H9 (cell line): ENCODE measurements around the gene FCHSD2. TPM values are rescaled to one million over a fixed set of nuclear protein-coding genes. Genes with fewer than 3 reads are reported as not detected.

Experiments
- DNase-seq: peaks from one replicate; pipeline ENCODE4 v3.0.0-alpha.2; 2017
- H2AFZ ChIP-seq: one replicate; pipeline ENCODE4 v1.6.1; 2013; ENCODE audit warnings: mild to moderate bottlenecking, low read length, control low read depth, moderate library complexity
- H2AK5ac ChIP-seq: 2 replicates; pipeline ENCODE4 v1.6.1; 2013; ENCODE audit warnings: low read length, control low read depth, mixed read lengths; ENCODE audit not compliant: insufficient read length
- H2BK120ac ChIP-seq: one replicate; pipeline ENCODE4 v1.6.1; 2013; ENCODE audit warnings: low read depth, mild to moderate bottlenecking, low read length, control low read depth, inconsistent platforms; ENCODE audit not compliant: poor library complexity, severe bottlenecking
- H2BK12ac ChIP-seq: 2 replicates; pipeline ENCODE4 v1.6.1; 2013; ENCODE audit warnings: low read length, control low read depth, mixed read lengths, low read depth; ENCODE audit not compliant: insufficient read length
- H2BK15ac ChIP-seq: 2 replicates; pipeline ENCODE4 v1.6.1; 2013; ENCODE audit warnings: low read depth, low read length, control low read depth
- H2BK20ac ChIP-seq: one replicate; pipeline ENCODE4 v1.6.1; 2013; ENCODE audit warnings: low read depth, mild to moderate bottlenecking, low read length, control low read depth, inconsistent platforms; ENCODE audit not compliant: poor library complexity, severe bottlenecking
- H2BK5ac ChIP-seq: 2 replicates; pipeline ENCODE4 v1.6.1; 2013; ENCODE audit warnings: low read length, control low read depth, mixed read lengths; ENCODE audit not compliant: insufficient read length
- H3K14ac ChIP-seq: 2 replicates; pipeline ENCODE4 v1.6.1; 2013; ENCODE audit warnings: low read length, control low read depth; ENCODE audit not compliant: insufficient read depth
- H3K18ac ChIP-seq: 2 replicates; pipeline ENCODE4 v1.6.1; 2013; ENCODE audit warnings: low read depth, mild to moderate bottlenecking, mixed read lengths, low read length, control low read depth; ENCODE audit not compliant: insufficient read length
- H3K23ac ChIP-seq: 2 replicates; pipeline ENCODE4 v1.6.1; 2013; ENCODE audit warnings: low read length, control low read depth, mixed read lengths, low read depth; ENCODE audit not compliant: insufficient read length
- H3K23me2 ChIP-seq: 2 replicates; pipeline ENCODE4 v1.6.1; 2013; ENCODE audit warnings: low read depth, mild to moderate bottlenecking, mixed read lengths, low read length, control low read depth; ENCODE audit not compliant: insufficient read length, poor library complexity, severe bottlenecking
- H3K27ac ChIP-seq: 2 replicates; pipeline ENCODE4 v1.5.1; 2013; ENCODE audit warnings: low read length, control low read depth, mixed read lengths, low read depth; ENCODE audit not compliant: insufficient read length
- H3K27me3 ChIP-seq: 2 replicates; pipeline ENCODE4 v1.6.1; 2013; ENCODE audit warnings: low read length, control low read depth, inconsistent platforms; ENCODE audit not compliant: insufficient read depth
- H3K4ac ChIP-seq: 2 replicates; pipeline ENCODE4 v1.6.1; 2013; ENCODE audit warnings: low read depth, mild to moderate bottlenecking, control low read depth, inconsistent platforms, low read length, moderate library complexity
- H3K4me1 ChIP-seq: 2 replicates; pipeline ENCODE4 v1.6.1; 2013; ENCODE audit warnings: low read length, control low read depth, inconsistent platforms; ENCODE audit not compliant: insufficient read depth
- H3K4me2 ChIP-seq: 2 replicates; pipeline ENCODE4 v1.6.1; 2013; ENCODE audit warnings: low read length, control low read depth, mixed read lengths; ENCODE audit not compliant: insufficient read length, insufficient read depth
- H3K56ac ChIP-seq: 2 replicates; pipeline ENCODE4 v1.6.1; 2013; ENCODE audit warnings: low read depth, mild to moderate bottlenecking, mixed read lengths, low read length, control low read depth; ENCODE audit not compliant: insufficient read length
- H3K79me1 ChIP-seq: 2 replicates; pipeline ENCODE4 v1.6.1; 2013; ENCODE audit warnings: low read depth, mild to moderate bottlenecking, moderate library complexity, low read length, control low read depth, inconsistent platforms; ENCODE audit not compliant: insufficient read depth, poor library complexity, severe bottlenecking
- H3K79me2 ChIP-seq: 2 replicates; pipeline ENCODE4 v1.6.1; 2013; ENCODE audit warnings: low read length, control low read depth, inconsistent platforms; ENCODE audit not compliant: insufficient read depth
- H3K9ac ChIP-seq: 2 replicates; pipeline ENCODE4 v1.6.1; 2013; ENCODE audit warnings: low read length, control low read depth, mixed read lengths; ENCODE audit not compliant: insufficient read length; ENCODE audit errors: extremely low read depth
- H3K9me3 ChIP-seq: one replicate; pipeline ENCODE4 v1.6.1; 2013; ENCODE audit warnings: low read depth, low read length, inconsistent platforms; ENCODE audit not compliant: control insufficient read depth
- H3T11ph ChIP-seq: one replicate; pipeline ENCODE4 v1.6.1; 2013; ENCODE audit warnings: mild to moderate bottlenecking, low read length, control low read depth, inconsistent platforms
- H4K20me1 ChIP-seq: one replicate; pipeline ENCODE4 v1.6.1; 2013; ENCODE audit not compliant: control insufficient read depth, insufficient read length, insufficient read depth
- H4K5ac ChIP-seq: 2 replicates; pipeline ENCODE4 v1.6.1; 2013; ENCODE audit warnings: low read depth, mild to moderate bottlenecking, mixed read lengths, low read length, control low read depth; ENCODE audit not compliant: insufficient read length
- H4K8ac ChIP-seq: replicated peaks from 2 replicates; pipeline ENCODE4 v1.6.1; 2013; ENCODE audit warnings: low read length, control low read depth, mixed read lengths, low read depth; ENCODE audit not compliant: insufficient read length
- H4K91ac ChIP-seq: 2 replicates; pipeline ENCODE4 v1.6.1; 2013; ENCODE audit warnings: low read depth, mild to moderate bottlenecking, moderate library complexity, mixed read lengths, low read length, control low read depth; ENCODE audit not compliant: insufficient read length
- H3K27ac Mint-ChIP-seq, 3 experiments: 2 replicates in 2 of 3; 3 replicates in 1 of 3; pipeline ENCODE4 v1.8.0; 2020 to 2021; ENCODE audit warnings: mixed read lengths in 3 of 3, mild to moderate bottlenecking in 1 of 3, moderate library complexity in 1 of 3
- H3K27me3 Mint-ChIP-seq: 2 replicates; pipeline ENCODE4 v1.8.0; 2021; ENCODE audit warnings: low read depth, mild to moderate bottlenecking, moderate library complexity, mixed read lengths
- H3K36me3 Mint-ChIP-seq, 3 experiments: 2 replicates in 2 of 3; 3 replicates in 1 of 3; pipeline ENCODE4 v1.8.0; 2020 to 2021; ENCODE audit warnings: low read depth in 3 of 3, mixed read lengths in 3 of 3; ENCODE audit not compliant: insufficient read depth in 1 of 3
- H3K4me1 Mint-ChIP-seq, 2 experiments: 2 replicates each; pipeline ENCODE4 v1.8.0; 2020; ENCODE audit warnings: mixed read lengths in 2 of 2
- H3K4me3 Mint-ChIP-seq, 2 experiments: 2 replicates in 1 of 2; 3 replicates in 1 of 2; pipeline ENCODE4 v1.8.0; 2020 to 2021; ENCODE audit warnings: mild to moderate bottlenecking in 2 of 2, mixed read lengths in 2 of 2, moderate library complexity in 1 of 2
- H3K9me3 Mint-ChIP-seq, 2 experiments: 2 replicates in 1 of 2; 3 replicates in 1 of 2; pipeline ENCODE4 v1.8.0; 2020; ENCODE audit warnings: mild to moderate bottlenecking in 2 of 2, mixed read lengths in 2 of 2, moderate library complexity in 1 of 2
- CTCF ChIP-seq: fragments of 200-600 bp; sonication (generic); conservative IDR thresholded peaks from 3 replicates; pipeline ENCODE4 v1.8.0; 2021; ENCODE audit warnings: antibody characterized with exemption, mild to moderate bottlenecking
- WGBS: extraction: QIAGEN DNeasy Blood & Tissue Kit; methylation state at CpG from one replicate; pipeline ENCODE4 v1.1.7; 2013; ENCODE audit warnings: missing lambda C conversion rate, low lambda C conversion rate, mixed read lengths; ENCODE audit not compliant: insufficient read length; ENCODE audit errors: extremely low coverage; 5-methylcytosine and 5-hydroxymethylcytosine counted together
- total RNA-seq: library from RNA; stranded (reverse); gene quantifications from 2 replicates; pipeline ENCODE4 v1.2.1, GENCODE V29; 2021

The FCHSD2 gene
- total RNA-seq, 1 experiment from 2014 or later, result 17.8 TPM

GRCh38 chr11:73177380-73177777 is 35.3 kb upstream of the FCHSD2 start:
- no peak overlapping the region for H2AFZ ChIP-seq
- no peak overlapping the region for H3K18ac ChIP-seq
- H2BK20ac ChIP-seq, result no peak overlapping the region
- H3K4ac ChIP-seq, result no peak overlapping the region
- no CpG with 5 or more reads among the region's 3 CpGs for WGBS
- H3K27ac ChIP-seq, result no peak overlapping the region
- no peak overlapping the region for H3K9ac ChIP-seq
- H3K56ac ChIP-seq, result no peak overlapping the region
- H3K4me1 ChIP-seq, result no peaks in the 10 kb centered on the region
- H3K27ac Mint-ChIP-seq, result no peak overlapping the region
- H2BK5ac ChIP-seq, result no peak overlapping the region
- H2AK5ac ChIP-seq, result no peak overlapping the region
- no peaks in the 10 kb centered on the region for H3K27me3 ChIP-seq
- no peak overlapping the region; the same call in 1 of the 2 replicates for H3K14ac ChIP-seq
- no peaks in the 10 kb centered on the region for H4K20me1 ChIP-seq
- H3K4me1 Mint-ChIP-seq, result peaks cover 2 to 8% of the 10 kb centered on the region in 2 experiments; a peak in 2 of 4 replicates
- H2BK15ac ChIP-seq, result no peak overlapping the region
- H3K23ac ChIP-seq, result no peak overlapping the region
- no peak overlapping the region for H2BK120ac ChIP-seq
- no peak overlapping the region for H4K8ac ChIP-seq
- H3K4me3 Mint-ChIP-seq, result no peak overlapping the region
- no peak overlapping the region for H2BK12ac ChIP-seq
- H3K79me1 ChIP-seq, result no peaks in the 10 kb centered on the region
- H3K4me2 ChIP-seq, result no peak overlapping the region
- no peak overlapping the region for H4K91ac ChIP-seq
- no peak for DNase-seq
- no peak for TF ChIP-seq CTCF
- no peak overlapping the region for H3T11ph ChIP-seq
- H3K27me3 Mint-ChIP-seq, result peaks cover 6% of the 10 kb centered on the region
- no peak overlapping the region for H4K5ac ChIP-seq
- no peaks in the 10 kb centered on the region for H3K9me3 ChIP-seq
- H3K9me3 Mint-ChIP-seq, result no peaks in the 10 kb centered on the region
- H3K36me3 Mint-ChIP-seq, result no peaks in the 10 kb centered on the region
- no peaks in the 10 kb centered on the region for H3K79me2 ChIP-seq
- H3K23me2 ChIP-seq, result no peaks in the 10 kb centered on the region
